ENCODE measurements around the gene NUP98. TPM values are rescaled to one million over a fixed set of nuclear protein-coding genes. Genes with fewer than 3 reads are reported as not detected.

Gene NUP98
- total RNA-seq, 1 experiment from 2014 or later: 98.4 TPM

DNA sequence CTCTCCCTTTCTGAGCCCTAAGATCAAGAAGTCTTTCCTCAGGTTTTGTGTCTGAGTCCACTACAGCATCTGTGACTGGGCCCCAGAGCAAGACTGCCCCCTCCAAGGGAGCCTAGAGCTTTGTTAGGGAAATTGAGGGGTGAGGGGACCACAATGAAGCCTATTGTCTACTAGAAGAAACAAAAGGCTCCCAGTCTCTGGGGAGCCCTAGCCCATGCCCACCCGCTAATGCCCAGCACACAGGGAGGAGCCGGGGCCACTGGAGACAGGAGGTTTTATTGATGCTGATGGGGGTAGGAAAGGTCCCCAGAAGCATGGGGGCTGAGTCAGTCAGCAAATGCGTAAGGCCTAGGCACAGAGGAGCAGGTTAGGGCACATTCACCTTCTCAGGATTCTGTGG is 29.4 kb upstream of the NUP98 start (continued):
- no peak for TF ChIP-seq RAD21 (IDR thresholded peaks at IDR 0.05; ENCODE audit: low read depth)
- TF ChIP-seq, protein P1, sequence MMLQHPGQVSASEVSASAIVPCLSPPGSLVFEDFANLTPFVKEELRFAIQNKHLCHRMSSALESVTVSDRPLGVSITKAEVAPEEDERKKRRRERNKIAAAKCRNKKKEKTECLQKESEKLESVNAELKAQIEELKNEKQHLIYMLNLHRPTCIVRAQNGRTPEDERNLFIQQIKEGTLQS (IDR thresholded peaks at IDR 0.05): no peak
- TF ChIP-seq, protein P2, sequence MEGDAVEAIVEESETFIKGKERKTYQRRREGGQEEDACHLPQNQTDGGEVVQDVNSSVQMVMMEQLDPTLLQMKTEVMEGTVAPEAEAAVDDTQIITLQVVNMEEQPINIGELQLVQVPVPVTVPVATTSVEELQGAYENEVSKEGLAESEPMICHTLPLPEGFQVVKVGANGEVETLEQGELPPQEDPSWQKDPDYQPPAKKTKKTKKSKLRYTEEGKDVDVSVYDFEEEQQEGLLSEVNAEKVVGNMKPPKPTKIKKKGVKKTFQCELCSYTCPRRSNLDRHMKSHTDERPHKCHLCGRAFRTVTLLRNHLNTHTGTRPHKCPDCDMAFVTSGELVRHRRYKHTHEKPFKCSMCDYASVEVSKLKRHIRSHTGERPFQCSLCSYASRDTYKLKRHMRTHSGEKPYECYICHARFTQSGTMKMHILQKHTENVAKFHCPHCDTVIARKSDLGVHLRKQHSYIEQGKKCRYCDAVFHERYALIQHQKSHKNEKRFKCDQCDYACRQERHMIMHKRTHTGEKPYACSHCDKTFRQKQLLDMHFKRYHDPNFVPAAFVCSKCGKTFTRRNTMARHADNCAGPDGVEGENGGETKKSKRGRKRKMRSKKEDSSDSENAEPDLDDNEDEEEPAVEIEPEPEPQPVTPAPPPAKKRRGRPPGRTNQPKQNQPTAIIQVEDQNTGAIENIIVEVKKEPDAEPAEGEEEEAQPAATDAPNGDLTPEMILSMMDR (IDR thresholded peaks at IDR 0.05 in 2 of 3, conservative IDR thresholded peaks at IDR 0.05 in 1 of 3; ENCODE audit: borderline replicate concordance in 1 of 3, insufficient read depth in 1 of 3, low read depth in 2 of 3, low read length in 2 of 3): no peak

DNA sequence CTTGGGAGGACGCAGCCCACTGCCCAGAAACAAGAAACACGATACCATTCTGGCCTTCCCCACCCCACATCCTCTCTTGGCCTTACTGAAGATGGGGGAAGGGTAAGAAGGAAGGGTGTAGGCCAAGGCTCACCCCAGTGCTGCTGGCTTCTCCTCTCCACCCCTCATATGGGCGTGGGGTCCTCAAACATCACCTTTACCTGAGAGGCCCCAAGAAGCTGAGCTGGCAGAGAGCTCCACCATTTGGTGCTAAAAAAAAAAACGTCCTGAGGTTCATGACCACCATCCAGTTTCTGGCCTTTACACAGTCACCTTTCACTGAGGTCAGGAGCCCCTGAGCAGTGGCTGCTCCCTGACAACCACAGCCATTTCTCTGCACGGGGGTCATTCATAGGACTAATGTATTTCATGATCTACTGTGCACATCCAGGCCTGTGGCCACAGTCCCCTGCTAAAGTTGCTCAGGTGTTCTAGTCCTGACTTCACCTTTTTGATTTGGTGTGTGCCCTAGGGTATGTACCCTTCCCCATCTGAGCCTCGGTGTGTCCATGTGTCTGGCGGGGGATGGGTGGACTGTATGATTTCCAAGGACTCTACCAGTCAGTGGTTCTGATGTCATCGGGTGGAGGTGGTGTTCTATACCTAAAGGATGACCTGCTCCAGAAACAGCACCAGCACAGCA is 28.3 kb upstream of the NUP98 start:
- Histone ChIP-seq H3K36me3 (ENCODE audit: control insufficient read depth in 1 of 2, insufficient read depth in 2 of 2, low read length in 2 of 2) (peaks cover 13 to 21% of the 10 kb centered on the region in 2 experiments; a peak in 3 of 4 replicates), H3K4me2 (ENCODE audit: low read length) (no peak overlapping the region), H4K20me1 (ENCODE audit: insufficient read depth) (no peaks in the 10 kb centered on the region), H3K9me3 (ENCODE audit: control insufficient read depth in 1 of 2, insufficient read depth in 1 of 2, low read depth in 1 of 2, low read length in 2 of 2) (no peaks in the 10 kb centered on the region), H3K9me2 (ENCODE audit: insufficient read depth) (no peaks in the 10 kb centered on the region), H2AFZ (ENCODE audit: low read depth, low read length, poor library complexity, severe bottlenecking) (no peak overlapping the region), H3K9ac (ENCODE audit: low read length) (no peak overlapping the region), H3K27ac (ENCODE audit: low read depth, low read length) (no peak overlapping the region), H3K27me3 (ENCODE audit: insufficient read depth, low read length) (no peaks in the 10 kb centered on the region), H3K4me1 (ENCODE audit: control insufficient read depth in 1 of 2, insufficient read depth in 2 of 2, low read length in 2 of 2) (peaks cover 0 to 5% of the 10 kb centered on the region in 2 experiments; a peak in 1 of 4 replicates), H3K79me2 (ENCODE audit: insufficient read depth, low read length) (peaks cover 13% of the 10 kb centered on the region; the same call in 1 of the 2 replicates), H3K4me3 (replicated peaks in 1 of 2; ENCODE audit: low read depth in 1 of 2, low read length in 2 of 2) (no peak overlapping the region)
- intact Hi-C loops (cut with micrococcal nuclease): no loop called here
- no peak for DNase-seq (ENCODE audit: low read depth, low spot score)
- RAD21 ChIA-PET (ENCODE audit: low non-redundant PET in 1 of 2, low total read pairs in 2 of 2, uncharacterized antibody in 2 of 2, unreplicated experiment in 2 of 2): no interaction called here
- POLR2A ChIA-PET: no interaction called here
- no TSS peak for BruUV-seq (replicated peaks)
- CTCF ChIA-PET: interaction anchor here (1.0 to 2.9 kb wide), 3 partner anchors 16 to 29 kb away, joined by 4 to 10 read pairs (median 8); partner anchors contain the start of genes PGAP2, RHOG and STIM1
- ATAC-seq: no peak
- TF ChIP-seq, protein P1 (IDR thresholded peaks at IDR 0.05): no peak
- TF ChIP-seq CBX3 (IDR thresholded peaks at IDR 0.05; ENCODE audit: low read depth) (no peak), SP1 (IDR thresholded peaks at IDR 0.05; ENCODE audit: low read depth) (no peak), POLR2A (IDR thresholded peaks at IDR 0.05; ENCODE audit: borderline replicate concordance, extremely low read depth, insufficient read depth, insufficient read length) (no peak), YY1 (IDR thresholded peaks at IDR 0.05; ENCODE audit: extremely low read depth, insufficient replicate concordance, low read depth, low read length) (no peak), TCF7L2 (IDR thresholded peaks at IDR 0.05; ENCODE audit: borderline replicate concordance, extremely low read depth, insufficient read depth, insufficient read length) (no peak), SRF (IDR thresholded peaks at IDR 0.05; ENCODE audit: low read depth) (no peak)

Measured in HCT116 (cell line).